ENCODE measurements around the gene VDAC2. TPM values are rescaled to one million over a fixed set of nuclear protein-coding genes. Genes with fewer than 3 reads are reported as not detected.

Gene VDAC2
- total RNA-seq, 1 donor from 2014 or later, result 105 TPM

GRCh38 chr10:75253281-75254220, 43.0 kb downstream of the VDAC2 start:
- DNase-seq, result no peak

- DNase-seq, result no peak
Observed at GRCh38 chr10:75254739-75255138, 44.1 kb downstream of the VDAC2 start.

DNA sequence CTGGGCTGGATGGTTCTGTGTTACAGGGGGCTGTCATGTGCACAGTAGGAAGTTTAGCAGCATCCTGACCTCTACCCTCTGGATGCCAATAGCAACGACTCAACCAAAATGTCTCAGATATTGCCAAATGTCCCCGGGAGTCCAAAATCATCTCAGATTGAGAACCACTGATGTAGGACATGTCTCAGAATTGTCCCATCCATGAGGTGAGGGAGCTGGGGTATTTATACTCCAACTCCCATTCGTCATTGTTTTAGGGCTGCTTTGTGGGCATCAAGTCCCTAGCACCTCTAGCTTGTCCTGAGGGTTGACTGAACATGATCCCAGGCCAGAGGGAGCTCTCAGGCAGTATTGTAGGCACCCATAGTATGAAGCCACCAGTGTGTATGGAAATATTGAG, 50.4 kb downstream of the VDAC2 start:
- DNase-seq, result no peak

DNA sequence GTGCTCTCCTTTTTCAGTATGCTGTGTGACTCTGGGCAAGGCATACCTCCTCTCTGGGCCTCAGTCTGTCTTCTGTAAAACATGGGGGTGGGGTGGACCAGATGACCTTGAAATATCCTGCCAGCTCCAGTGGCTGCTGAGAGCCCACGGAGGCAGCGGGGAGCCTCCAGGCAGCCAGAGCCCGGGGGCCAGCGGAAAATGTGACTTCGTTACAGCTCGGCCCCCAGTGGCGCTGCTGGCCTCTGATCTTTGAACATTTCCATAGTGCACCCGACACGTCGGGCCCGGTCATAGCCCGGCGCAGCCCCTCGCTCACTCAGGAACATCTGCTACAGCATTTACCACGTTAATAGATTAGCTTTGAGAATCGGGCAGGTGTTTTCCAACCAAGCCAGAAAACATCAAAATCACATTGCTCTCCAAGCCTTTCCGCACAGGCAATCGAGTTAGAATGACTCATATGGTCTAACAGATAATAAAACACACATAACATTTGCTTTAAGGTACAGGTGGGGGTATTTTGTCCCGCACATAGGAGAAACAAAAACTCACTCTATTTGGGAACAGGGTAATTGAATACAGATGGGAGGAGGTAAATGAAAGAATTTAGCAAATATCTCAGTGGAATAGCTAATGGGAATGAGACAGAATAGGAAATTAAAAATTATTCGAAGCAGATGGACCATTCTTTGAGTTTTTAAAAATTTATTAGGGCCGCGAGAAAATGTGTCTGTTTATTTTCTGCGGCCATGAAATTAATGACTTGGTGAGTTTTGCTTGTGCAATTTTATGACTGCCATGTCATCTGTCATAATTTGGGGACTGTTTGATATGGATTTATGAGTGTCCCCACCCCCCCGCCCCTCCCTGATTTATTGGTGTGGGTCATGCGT, 51.5 kb downstream of the VDAC2 start:
- peak; percentile 29 for DNase-seq

- no peak for DNase-seq
Observed at GRCh38 chr10:75263806-75264205, 53.2 kb downstream of the VDAC2 start.

- DNase-seq, result no peak
Observed at GRCh38 chr10:75265856-75266255, 55.3 kb downstream of the VDAC2 start.

DNA sequence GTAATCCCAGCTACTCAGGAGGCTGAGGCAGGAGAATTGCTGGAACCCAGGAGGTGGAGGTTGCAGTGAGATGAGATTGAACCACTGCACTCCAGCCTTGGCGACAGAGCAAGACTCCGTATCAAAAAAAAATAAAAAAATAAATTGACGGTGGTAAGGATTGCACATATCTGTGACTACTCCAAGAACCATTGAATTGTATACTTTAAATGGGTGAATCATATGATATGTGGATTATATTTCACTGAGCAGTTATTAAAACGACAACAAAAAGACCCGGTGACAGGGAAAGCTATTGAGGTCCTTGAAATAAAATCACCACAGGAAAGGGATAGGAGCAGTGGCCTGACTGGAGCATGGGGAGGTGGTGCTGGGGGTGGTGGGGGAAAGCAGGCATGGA, 56.3 kb downstream of the VDAC2 start:
- DNase-seq, result no peak

DNA sequence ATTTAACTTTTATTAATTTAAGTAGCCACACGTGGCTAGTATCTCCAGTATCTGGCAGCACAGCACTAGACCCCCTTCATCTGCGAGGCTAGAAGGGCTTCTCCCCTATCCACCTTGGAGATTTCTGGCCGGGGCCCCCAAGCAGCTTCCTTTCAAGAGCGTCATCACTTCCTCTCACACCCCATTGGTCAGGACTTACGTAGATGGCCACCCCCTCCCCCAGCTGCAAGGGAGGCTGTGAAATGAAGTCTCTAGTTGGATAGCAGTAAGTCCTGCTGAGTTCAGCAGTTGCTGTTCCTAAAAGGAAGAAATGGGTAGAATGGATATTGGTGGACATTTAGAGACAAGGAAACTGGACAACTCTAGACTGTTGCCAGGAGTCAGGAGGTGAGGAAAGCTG, 59.0 kb downstream of the VDAC2 start:
- no peak for DNase-seq

GRCh38 chr10:75272094-75272493, 61.5 kb downstream of the VDAC2 start:
- no peak for DNase-seq

- DNase-seq, result no peak
Observed at GRCh38 chr10:75272896-75273295, 62.3 kb downstream of the VDAC2 start.

GRCh38 chr10:75276069-75276872, 65.7 kb downstream of the VDAC2 start:
- no peak for DNase-seq

- DNase-seq, result no peak
Observed at GRCh38 chr10:75280236-75280635, 69.6 kb downstream of the VDAC2 start.

Small RNA genes lying within 50 kb of the gene (small RNA-seq; reads per million reads assigned to genes)
- gene HMGA1P5 (ENCODE audit: low replicate concordance), result not detected
- gene RPL39P25 (ENCODE audit: low replicate concordance), result not detected

Other genes with a start within 250 kb of the VDAC2 start
- 28.4 TPM for gene SAMD8, start 99.1 kb upstream of the VDAC2 start, total RNA-seq
- 5.0 TPM for gene COMTD1, start 25.2 kb downstream of the VDAC2 start, total RNA-seq
- 5.6 TPM for gene ZNF503, start 191.0 kb downstream of the VDAC2 start, total RNA-seq
- 12.7 TPM for gene LRMDA, start 220.8 kb downstream of the VDAC2 start, total RNA-seq

Measured in skin of body (tissue), 3 donors.